K562 (cell line): ENCODE results near the gene TEX14. TPM values are rescaled to one million over a fixed set of nuclear protein-coding genes. Genes with fewer than 3 reads are reported as not detected.

Source experiments
- MGA ChIP-seq: fragments of 450-650 bp; IDR thresholded peaks from 2 replicates; pipeline ENCODE4 v1.6.1; 2016; ENCODE audit warnings: mild to moderate bottlenecking, moderate library complexity
- NCOA6 ChIP-seq: fragments of 450-650 bp; IDR thresholded peaks from 2 replicates; pipeline ENCODE4 v1.6.1; 2017; ENCODE audit warnings: mild to moderate bottlenecking
- polyA plus RNA-seq, 8 experiments: library from polyadenylated mRNA; depleted of rRNA in 4 of 8; stranded (reverse) in 5 of 8; unstranded in 3 of 8; fragments of >200 nt; fragmentation: Nextera tagmentation in 2 of 8; fragmentation: Illumina TruSeq in 1 of 8; extraction: Ambion mirVana in 2 of 8; extraction: Trizol in 1 of 8; gene quantifications; 2 replicates each; pipeline versions ENCODE4 v1.2.1 to v1.2.3, GENCODE V29; 2011 to 2014; ENCODE audit warnings: inconsistent platforms in 1 of 8, missing spikeins in 1 of 8
- total RNA-seq, 7 experiments: library from RNA; depleted of rRNA in 6 of 7; stranded (reverse); fragments of >200 nt in 6 of 7; fragmentation: Illumina TruSeq in 2 of 7; extraction: Trizol in 2 of 7; gene quantifications; 2 replicates each; pipeline versions ENCODE4 v1.2.1 to v1.2.3, GENCODE V29; 2011 to 2021; ENCODE audit warnings: low replicate concordance in 1 of 7
- TF ChIP-seq, protein P1 (sequence below): fragments of 250-450 bp; sonication (Bioruptor Pico); IDR thresholded peaks from 2 replicates; pipeline ENCODE4 v1.4.0; 2020; ENCODE audit warnings: mild to moderate bottlenecking, moderate library complexity, borderline replicate concordance
- TF ChIP-seq, protein P2 (sequence below): fragments of 450-650 bp; formaldehyde crosslinking; IDR thresholded peaks from 2 replicates; pipeline ENCODE4 v1.4.0; 2020; ENCODE audit warnings: mild to moderate bottlenecking, moderate library complexity
- TF ChIP-seq, protein P3 (sequence below), 2 experiments: IDR thresholded peaks; 2 replicates each; pipeline ENCODE4 v1.6.1; 2011; ENCODE audit warnings: borderline replicate concordance in 1 of 2, control low read depth in 1 of 2, low read depth in 1 of 2, low read length in 1 of 2, mild to moderate bottlenecking in 1 of 2, mixed read lengths in 1 of 2, moderate library complexity in 1 of 2; ENCODE audit not compliant: insufficient read depth in 1 of 2, insufficient read length in 1 of 2, poor library complexity in 1 of 2, severe bottlenecking in 1 of 2; ENCODE audit errors: extremely low read depth in 1 of 2
- TF ChIP-seq, protein P4 (sequence below), 2 experiments: fragments of 250-450 bp in 1 of 2; fragments of 450-650 bp in 1 of 2; sonication (Bioruptor Pico) in 1 of 2; IDR thresholded peaks; 2 replicates each; pipeline versions ENCODE4 v1.6.1 to v1.8.0; 2016 to 2021; ENCODE audit warnings: mild to moderate bottlenecking in 2 of 2, moderate library complexity in 2 of 2, missing compliant biosample characterization in 1 of 2, missing genetic modification characterization in 1 of 2

Gene TEX14
- total and polyA plus RNA-seq, 9 of the 15 experiments (the other 6 are each of a cell fraction or from before 2014, with no cell fraction given), result 0.05 to 0.12 (median 0.09) TPM; not detected in 1

- TF ChIP-seq, protein P1, sequence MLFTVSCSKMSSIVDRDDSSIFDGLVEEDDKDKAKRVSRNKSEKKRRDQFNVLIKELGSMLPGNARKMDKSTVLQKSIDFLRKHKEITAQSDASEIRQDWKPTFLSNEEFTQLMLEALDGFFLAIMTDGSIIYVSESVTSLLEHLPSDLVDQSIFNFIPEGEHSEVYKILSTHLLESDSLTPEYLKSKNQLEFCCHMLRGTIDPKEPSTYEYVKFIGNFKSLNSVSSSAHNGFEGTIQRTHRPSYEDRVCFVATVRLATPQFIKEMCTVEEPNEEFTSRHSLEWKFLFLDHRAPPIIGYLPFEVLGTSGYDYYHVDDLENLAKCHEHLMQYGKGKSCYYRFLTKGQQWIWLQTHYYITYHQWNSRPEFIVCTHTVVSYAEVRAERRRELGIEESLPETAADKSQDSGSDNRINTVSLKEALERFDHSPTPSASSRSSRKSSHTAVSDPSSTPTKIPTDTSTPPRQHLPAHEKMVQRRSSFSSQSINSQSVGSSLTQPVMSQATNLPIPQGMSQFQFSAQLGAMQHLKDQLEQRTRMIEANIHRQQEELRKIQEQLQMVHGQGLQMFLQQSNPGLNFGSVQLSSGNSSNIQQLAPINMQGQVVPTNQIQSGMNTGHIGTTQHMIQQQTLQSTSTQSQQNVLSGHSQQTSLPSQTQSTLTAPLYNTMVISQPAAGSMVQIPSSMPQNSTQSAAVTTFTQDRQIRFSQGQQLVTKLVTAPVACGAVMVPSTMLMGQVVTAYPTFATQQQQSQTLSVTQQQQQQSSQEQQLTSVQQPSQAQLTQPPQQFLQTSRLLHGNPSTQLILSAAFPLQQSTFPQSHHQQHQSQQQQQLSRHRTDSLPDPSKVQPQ (CRISPR knock-in tag), result no peak
- peak; percentile 45 for TF ChIP-seq MGA
- TF ChIP-seq, protein P2, sequence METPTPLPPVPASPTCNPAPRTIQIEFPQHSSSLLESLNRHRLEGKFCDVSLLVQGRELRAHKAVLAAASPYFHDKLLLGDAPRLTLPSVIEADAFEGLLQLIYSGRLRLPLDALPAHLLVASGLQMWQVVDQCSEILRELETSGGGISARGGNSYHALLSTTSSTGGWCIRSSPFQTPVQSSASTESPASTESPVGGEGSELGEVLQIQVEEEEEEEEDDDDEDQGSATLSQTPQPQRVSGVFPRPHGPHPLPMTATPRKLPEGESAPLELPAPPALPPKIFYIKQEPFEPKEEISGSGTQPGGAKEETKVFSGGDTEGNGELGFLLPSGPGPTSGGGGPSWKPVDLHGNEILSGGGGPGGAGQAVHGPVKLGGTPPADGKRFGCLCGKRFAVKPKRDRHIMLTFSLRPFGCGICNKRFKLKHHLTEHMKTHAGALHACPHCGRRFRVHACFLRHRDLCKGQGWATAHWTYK (CRISPR knock-in tag), result peak; percentile 99
- TF ChIP-seq, protein P3, sequence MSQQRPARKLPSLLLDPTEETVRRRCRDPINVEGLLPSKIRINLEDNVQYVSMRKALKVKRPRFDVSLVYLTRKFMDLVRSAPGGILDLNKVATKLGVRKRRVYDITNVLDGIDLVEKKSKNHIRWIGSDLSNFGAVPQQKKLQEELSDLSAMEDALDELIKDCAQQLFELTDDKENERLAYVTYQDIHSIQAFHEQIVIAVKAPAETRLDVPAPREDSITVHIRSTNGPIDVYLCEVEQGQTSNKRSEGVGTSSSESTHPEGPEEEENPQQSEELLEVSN (IDR thresholded peaks at IDR 0.05; ENCODE audit: borderline replicate concordance in 1 of 2, extremely low read depth in 1 of 2, insufficient read depth in 1 of 2, insufficient read length in 1 of 2, low read depth in 1 of 2, low read length in 1 of 2, poor library complexity in 1 of 2, severe bottlenecking in 1 of 2), result no peak
- TF ChIP-seq, protein P4, sequence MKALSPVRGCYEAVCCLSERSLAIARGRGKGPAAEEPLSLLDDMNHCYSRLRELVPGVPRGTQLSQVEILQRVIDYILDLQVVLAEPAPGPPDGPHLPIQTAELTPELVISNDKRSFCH (CRISPR knock-in tag; IDR thresholded peaks at IDR 0.05), result no peak
- TF ChIP-seq, protein P4 (tag; IDR thresholded peaks at IDR 0.05), result peak; percentile 59
- peak; percentile 83 for TF ChIP-seq NCOA6
Measured at GRCh38 chr17:58658804-58659713, 32.8 kb downstream of the TEX14 start (continued).
